OCI-LY3 (cell line): ENCODE data around the gene AVPR1B.

Experiments
- EZH2phosphoT487 ChIP-seq: fragments of 200-600 bp; shearing (Covaris generic); IDR thresholded peaks from 2 replicates; pipeline ENCODE4 v1.6.1; 2018; ENCODE audit warnings: antibody characterized with exemption, mixed run types, low read depth
- TF ChIP-seq, protein P1 (sequence below): fragments of 200-600, 300-600 bp; sonication (generic); IDR thresholded peaks from 2 replicates; pipeline ENCODE4 v1.5.1; 2014; ENCODE audit warnings: antibody characterized with exemption, low read length, low read depth

DNA sequence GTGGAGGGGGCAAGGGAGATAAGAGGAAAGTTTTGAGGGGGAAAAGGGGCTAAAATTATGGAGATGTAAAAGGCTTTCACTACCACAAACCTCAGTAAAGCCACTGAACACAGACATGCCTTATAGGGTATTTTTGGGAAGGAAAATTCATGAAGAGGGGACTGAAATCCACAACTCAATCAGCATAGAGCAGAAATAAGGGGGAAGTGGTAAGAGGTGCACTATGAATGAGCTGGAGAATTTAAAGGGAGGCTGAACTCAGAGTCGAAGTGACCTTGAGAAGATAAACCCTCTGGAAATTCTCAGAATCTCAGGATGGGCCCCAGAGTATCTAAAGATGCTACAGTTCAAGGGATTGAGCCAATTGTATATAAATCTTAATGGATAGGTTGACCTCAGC, 48.9 kb downstream of the AVPR1B start:
- TF ChIP-seq, protein P1, sequence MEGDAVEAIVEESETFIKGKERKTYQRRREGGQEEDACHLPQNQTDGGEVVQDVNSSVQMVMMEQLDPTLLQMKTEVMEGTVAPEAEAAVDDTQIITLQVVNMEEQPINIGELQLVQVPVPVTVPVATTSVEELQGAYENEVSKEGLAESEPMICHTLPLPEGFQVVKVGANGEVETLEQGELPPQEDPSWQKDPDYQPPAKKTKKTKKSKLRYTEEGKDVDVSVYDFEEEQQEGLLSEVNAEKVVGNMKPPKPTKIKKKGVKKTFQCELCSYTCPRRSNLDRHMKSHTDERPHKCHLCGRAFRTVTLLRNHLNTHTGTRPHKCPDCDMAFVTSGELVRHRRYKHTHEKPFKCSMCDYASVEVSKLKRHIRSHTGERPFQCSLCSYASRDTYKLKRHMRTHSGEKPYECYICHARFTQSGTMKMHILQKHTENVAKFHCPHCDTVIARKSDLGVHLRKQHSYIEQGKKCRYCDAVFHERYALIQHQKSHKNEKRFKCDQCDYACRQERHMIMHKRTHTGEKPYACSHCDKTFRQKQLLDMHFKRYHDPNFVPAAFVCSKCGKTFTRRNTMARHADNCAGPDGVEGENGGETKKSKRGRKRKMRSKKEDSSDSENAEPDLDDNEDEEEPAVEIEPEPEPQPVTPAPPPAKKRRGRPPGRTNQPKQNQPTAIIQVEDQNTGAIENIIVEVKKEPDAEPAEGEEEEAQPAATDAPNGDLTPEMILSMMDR: no peak
- TF ChIP-seq EZH2phosphoT487: no peak
